ENCODE results near the gene SHISA2. TPM values are rescaled to one million over a fixed set of nuclear protein-coding genes. Genes with fewer than 3 reads are reported as not detected.
A peak's percentile ranks its signal among the peaks of the same experiment; 100 is the strongest.

SHISA2 gene
- total RNA-seq (2013) = 0.04 TPM
- polyA plus RNA-seq (not detected), polyA minus RNA-seq (under 0.01 TPM in 1 of 2 replicates, not detected in the other), total RNA-seq (0 to 5.0 (median 0.08) reads per million in 11 experiments)

- H3K36me3 ChIP-seq (replicated peaks in 1 of 2; ENCODE audit: control insufficient read depth in 1 of 2, insufficient read depth in 2 of 2, low read length in 2 of 2) = no peaks in the 10 kb centered on the region
- peaks cover 44 to 68% of the 10 kb centered on the region in 2 donors for H3K27me3 ChIP-seq (ENCODE audit: control insufficient read depth in 2 of 2, insufficient read depth in 2 of 2, low read length in 2 of 2)
- TF ChIP-seq, protein P1, sequence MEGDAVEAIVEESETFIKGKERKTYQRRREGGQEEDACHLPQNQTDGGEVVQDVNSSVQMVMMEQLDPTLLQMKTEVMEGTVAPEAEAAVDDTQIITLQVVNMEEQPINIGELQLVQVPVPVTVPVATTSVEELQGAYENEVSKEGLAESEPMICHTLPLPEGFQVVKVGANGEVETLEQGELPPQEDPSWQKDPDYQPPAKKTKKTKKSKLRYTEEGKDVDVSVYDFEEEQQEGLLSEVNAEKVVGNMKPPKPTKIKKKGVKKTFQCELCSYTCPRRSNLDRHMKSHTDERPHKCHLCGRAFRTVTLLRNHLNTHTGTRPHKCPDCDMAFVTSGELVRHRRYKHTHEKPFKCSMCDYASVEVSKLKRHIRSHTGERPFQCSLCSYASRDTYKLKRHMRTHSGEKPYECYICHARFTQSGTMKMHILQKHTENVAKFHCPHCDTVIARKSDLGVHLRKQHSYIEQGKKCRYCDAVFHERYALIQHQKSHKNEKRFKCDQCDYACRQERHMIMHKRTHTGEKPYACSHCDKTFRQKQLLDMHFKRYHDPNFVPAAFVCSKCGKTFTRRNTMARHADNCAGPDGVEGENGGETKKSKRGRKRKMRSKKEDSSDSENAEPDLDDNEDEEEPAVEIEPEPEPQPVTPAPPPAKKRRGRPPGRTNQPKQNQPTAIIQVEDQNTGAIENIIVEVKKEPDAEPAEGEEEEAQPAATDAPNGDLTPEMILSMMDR (IDR thresholded peaks at IDR 0.05) = no peak
- H3K4me2 ChIP-seq (replicated peaks; ENCODE audit: extremely low read depth, low read length, poor library complexity, severe bottlenecking) = peak within 1 kb of the TSS; percentile 39
- no peak within 1 kb of the TSS for H2AFZ ChIP-seq (ENCODE audit: insufficient read depth, low read depth, low read length, poor library complexity, severe bottlenecking)
- DNase-seq = no peak
- Mint-ChIP-seq H3K27ac (no peak within 1 kb of the TSS), H3K9me3 (peaks cover 0 to 4% (median 0%) of the 10 kb centered on the region in 7 donors), H3K27me3 (ENCODE audit: low read depth in 3 of 3) (peaks cover 46 to 77% (median 48%) of the 10 kb centered on the region in 3 donors), H3K36me3 (peaks cover 0 to 3% of the 10 kb centered on the region in 2 donors), H3K4me3 (peak within 1 kb of the TSS in 1 of 2 donors; percentile 81), H3K4me1 (peaks cover 3% of the 10 kb centered on the region)
- peaks cover 0 to 3% of the 10 kb centered on the region in 2 donors for H3K4me1 ChIP-seq (ENCODE audit: control insufficient read depth in 1 of 2, insufficient read depth in 2 of 2, low read length in 2 of 2)
- H3K79me2 ChIP-seq (ENCODE audit: insufficient read depth, low read length) = no peaks in the 10 kb centered on the region
- WGBS (ENCODE audit: insufficient coverage) = 1% methylated on average over 70 of the region's 72 CpGs
- H3K9ac ChIP-seq (ENCODE audit: insufficient read depth, low read length, poor library complexity, severe bottlenecking) = no peak within 1 kb of the TSS
- H3K27ac ChIP-seq (ENCODE audit: low read depth in 1 of 2, low read length in 2 of 2) = no peak within 1 kb of the TSS
- peaks cover 0 to 11% of the 10 kb centered on the region in 2 donors for H3K9me3 ChIP-seq (replicated peaks in 1 of 2; ENCODE audit: control insufficient read depth in 1 of 2, insufficient read depth in 1 of 2, low read length in 2 of 2)
- intact Hi-C loops (cut with micrococcal nuclease) = no loop called here
- peak within 1 kb of the TSS in 1 of 3 experiments; percentile 17 for H3K4me3 ChIP-seq (replicated peaks in 1 of 3; ENCODE audit: low read depth in 2 of 3, low read length in 3 of 3)
- no peaks in the 10 kb centered on the region for H4K20me1 ChIP-seq (ENCODE audit: insufficient read depth, low read length)
These were observed at the start of gene SHISA2 for GRCh38 chr13:26051657-26052311. Gene SHISA2, minus strand, starts transcription at chr13:26052016. Its CDS starts 1,041 bp downstream, at chr13:26050975.

DNA sequence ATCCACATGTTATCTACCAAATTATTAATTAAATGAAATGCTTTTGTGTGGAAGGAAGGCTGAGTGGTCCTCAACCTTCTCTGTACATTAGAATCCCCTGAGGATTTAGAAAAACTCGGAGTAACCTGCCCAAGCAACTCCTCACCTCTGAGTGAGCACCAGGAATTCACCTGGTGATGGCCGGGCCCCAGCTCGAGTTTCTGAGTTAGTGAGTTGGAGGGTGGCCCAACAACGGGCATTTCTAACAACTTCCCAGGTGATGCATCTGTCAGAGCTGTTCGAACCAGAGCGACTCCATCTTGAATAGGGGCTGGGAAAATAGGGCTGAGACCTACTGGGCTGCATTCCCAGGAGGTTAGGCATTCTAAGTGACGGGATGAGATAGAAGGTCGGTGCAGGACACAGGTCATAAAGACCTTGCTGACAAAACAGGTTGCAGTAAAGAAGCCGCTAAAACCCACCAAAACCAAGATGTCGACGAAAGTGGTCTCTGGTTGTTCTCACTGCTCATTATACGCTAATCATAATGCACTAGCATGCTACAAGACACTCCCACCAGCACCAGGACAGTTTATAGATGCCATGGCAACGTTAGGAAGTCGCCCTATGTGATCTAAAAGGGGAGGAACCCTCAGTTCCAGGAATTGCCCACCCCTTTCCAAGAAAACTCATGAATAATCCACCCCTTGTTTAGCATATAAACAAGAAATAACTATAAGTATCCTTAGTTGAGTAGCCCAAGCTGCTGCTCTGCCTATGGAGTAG is 44.2 kb upstream of the SHISA2 start:
- intact Hi-C loops (cut with micrococcal nuclease) = no loop called here
- TF ChIP-seq, protein P1 (IDR thresholded peaks at IDR 0.05) = no peak
- Mint-ChIP-seq H3K4me3 (no peak overlapping the region), H3K36me3 (no peaks in the 10 kb centered on the region), H3K27ac (no peak overlapping the region), H3K4me1 (no peaks in the 10 kb centered on the region), H3K27me3 (ENCODE audit: low read depth in 3 of 3) (peaks cover 0 to 2% (median 0%) of the 10 kb centered on the region in 3 donors), H3K9me3 (peaks cover 0 to 4% (median 2%) of the 10 kb centered on the region in 7 donors)
- Histone ChIP-seq H3K9ac (ENCODE audit: insufficient read depth, low read length, poor library complexity, severe bottlenecking) (no peak overlapping the region), H3K9me3 (replicated peaks in 1 of 2; ENCODE audit: control insufficient read depth in 1 of 2, insufficient read depth in 1 of 2, low read length in 2 of 2) (no peaks in the 10 kb centered on the region), H4K20me1 (ENCODE audit: insufficient read depth, low read length) (no peaks in the 10 kb centered on the region), H3K36me3 (replicated peaks in 1 of 2; ENCODE audit: control insufficient read depth in 1 of 2, insufficient read depth in 2 of 2, low read length in 2 of 2) (no peaks in the 10 kb centered on the region), H3K4me1 (ENCODE audit: control insufficient read depth in 1 of 2, insufficient read depth in 2 of 2, low read length in 2 of 2) (no peaks in the 10 kb centered on the region), H3K27ac (ENCODE audit: low read depth in 1 of 2, low read length in 2 of 2) (no peak overlapping the region), H3K27me3 (ENCODE audit: control insufficient read depth in 2 of 2, insufficient read depth in 2 of 2, low read length in 2 of 2) (no peaks in the 10 kb centered on the region), H2AFZ (ENCODE audit: insufficient read depth, low read depth, low read length, poor library complexity, severe bottlenecking) (no peak overlapping the region), H3K4me3 (replicated peaks in 1 of 3; ENCODE audit: low read depth in 2 of 3, low read length in 3 of 3) (no peak overlapping the region), H3K4me2 (replicated peaks; ENCODE audit: extremely low read depth, low read length, poor library complexity, severe bottlenecking) (no peak overlapping the region), H3K79me2 (ENCODE audit: insufficient read depth, low read length) (no peaks in the 10 kb centered on the region)
- no peak for DNase-seq
- WGBS (ENCODE audit: insufficient coverage) = 76% methylated on average over 9 of the region's 14 CpGs

All from CD14-positive monocyte (primary cell).